ENCODE data around the gene AKAP13.

GRCh38 chr15:85485956-85486567 lies 105.7 kb downstream of the AKAP13 start:
- TF ChIP-seq, protein P1, sequence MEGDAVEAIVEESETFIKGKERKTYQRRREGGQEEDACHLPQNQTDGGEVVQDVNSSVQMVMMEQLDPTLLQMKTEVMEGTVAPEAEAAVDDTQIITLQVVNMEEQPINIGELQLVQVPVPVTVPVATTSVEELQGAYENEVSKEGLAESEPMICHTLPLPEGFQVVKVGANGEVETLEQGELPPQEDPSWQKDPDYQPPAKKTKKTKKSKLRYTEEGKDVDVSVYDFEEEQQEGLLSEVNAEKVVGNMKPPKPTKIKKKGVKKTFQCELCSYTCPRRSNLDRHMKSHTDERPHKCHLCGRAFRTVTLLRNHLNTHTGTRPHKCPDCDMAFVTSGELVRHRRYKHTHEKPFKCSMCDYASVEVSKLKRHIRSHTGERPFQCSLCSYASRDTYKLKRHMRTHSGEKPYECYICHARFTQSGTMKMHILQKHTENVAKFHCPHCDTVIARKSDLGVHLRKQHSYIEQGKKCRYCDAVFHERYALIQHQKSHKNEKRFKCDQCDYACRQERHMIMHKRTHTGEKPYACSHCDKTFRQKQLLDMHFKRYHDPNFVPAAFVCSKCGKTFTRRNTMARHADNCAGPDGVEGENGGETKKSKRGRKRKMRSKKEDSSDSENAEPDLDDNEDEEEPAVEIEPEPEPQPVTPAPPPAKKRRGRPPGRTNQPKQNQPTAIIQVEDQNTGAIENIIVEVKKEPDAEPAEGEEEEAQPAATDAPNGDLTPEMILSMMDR (IDR thresholded peaks at IDR 0.05) = peak; percentile 95
- no peak for TF ChIP-seq EZH2 (IDR thresholded peaks at IDR 0.05; ENCODE audit: borderline replicate concordance, insufficient read depth, low read depth, low read length, poor library complexity, severe bottlenecking)

Measured in B cell (primary cell).